ENCODE measurements around the gene PPP4R2.

The PPP4R2 gene

DNA sequence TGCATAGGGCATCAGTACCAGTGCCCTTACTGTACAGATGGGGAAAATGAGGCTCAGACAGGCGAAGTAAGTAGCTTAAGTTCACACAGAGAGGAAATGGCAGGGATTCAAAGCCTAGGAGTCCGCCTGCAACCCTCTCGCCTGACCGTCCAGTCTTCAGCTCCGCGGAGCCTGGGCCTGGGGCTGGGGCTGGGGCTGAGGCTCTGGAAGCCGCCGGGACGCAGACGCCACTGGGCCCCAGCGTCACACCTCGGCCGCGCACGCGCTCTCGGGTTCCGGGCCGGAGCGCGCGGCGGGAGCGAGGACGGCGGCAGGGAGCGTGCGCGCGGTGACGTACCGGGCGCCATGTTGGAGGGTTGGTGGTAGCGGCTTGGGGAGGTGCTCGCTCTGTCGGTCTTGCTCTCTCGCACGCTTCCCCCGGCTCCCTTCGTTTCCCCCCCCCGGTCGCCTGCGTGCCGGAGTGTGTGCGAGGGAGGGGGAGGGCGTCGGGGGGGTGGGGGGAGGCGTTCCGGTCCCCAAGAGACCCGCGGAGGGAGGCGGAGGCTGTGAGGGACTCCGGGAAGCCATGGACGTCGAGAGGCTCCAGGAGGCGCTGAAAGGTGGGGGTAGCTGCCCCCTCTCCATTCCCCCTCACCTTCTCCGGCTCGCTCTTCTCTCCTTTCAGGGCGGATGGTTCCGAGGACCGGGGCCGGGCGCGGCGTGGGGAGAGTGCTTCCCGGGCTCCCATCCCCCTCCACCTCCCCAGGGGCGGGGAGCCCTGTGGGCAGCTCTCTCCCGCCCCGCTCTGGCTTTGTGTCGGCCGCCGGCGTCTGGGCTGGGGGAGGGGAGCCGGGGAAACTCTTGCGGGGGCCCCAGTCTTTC is at the start of gene PPP4R2:
TSS of gene PPP4R2 (plus strand) at position 339 of the 861 bp plus-strand sequence. CDS start at position 566, 227 bp downstream.
- peak; percentile 87 for DNase-seq (ENCODE audit: low read depth)

- DNase-seq (ENCODE audit: low read depth) = no peak
These were observed 48.7 kb upstream of the PPP4R2 start for GRCh38 chr3:72947715-72948490.

- DNase-seq (ENCODE audit: low read depth) = no peak
These were observed 47.6 kb upstream of the PPP4R2 start for GRCh38 chr3:72949016-72949415.

DNA sequence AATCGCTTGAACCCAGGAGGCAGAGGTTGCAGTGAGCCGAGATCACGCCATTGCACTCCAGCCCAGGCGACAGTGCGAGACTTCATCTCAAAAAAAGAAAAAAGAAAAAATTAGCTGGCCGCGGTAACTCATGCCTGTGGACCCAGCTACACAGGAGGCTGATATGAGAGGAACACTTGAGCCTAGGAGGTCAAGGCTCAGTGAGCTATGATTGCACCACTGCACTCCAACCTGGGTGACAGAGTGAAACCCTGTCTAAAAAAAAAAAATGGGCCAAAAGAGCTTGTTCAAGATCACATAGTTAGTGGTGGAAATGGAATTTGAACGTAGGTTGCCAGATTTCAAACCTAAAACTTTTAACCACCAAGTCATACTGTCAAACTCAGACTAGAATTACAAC is 46.2 kb upstream of the PPP4R2 start:
- no peak for DNase-seq (ENCODE audit: low read depth)

DNA sequence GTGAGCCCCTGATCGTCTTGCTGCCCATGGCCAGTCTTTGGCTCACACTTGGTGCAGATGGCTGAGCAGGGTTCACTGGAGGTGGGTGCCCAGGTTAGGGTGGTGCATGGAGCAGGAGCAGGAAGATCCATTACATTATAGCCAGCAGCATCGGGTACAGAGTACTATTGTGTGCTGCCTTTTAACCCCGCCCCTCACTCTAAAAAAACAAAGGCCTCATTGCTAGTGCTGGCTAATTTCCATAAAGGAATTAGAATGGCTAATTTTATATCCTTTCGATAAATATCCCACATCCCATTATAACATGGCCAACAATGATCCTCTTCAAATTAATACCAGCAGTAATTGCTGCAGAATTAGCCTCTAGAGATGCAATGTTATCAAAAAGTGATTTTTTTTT is 45.8 kb upstream of the PPP4R2 start:
- no peak for DNase-seq (ENCODE audit: low read depth)

DNA sequence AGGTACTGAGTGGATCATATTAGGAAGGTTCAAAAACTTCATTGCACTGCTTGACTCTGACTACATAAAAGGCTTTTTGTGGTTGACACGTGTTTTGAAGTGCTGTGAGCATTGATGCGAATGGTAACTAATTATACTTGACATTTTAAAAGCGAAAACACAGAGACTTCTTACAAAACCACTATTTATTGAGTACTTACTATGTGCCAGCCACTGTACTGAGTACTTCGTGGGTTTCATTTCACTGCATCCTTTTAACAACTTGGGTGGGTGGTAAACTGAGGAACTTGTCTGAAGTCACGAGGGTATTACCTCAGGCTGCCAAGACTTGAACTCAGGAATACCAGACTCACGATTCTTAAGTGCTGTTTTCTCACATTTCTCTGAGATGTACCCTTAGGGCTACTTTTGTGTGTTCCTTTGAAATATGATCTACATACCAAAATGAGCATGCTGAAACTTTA is 45.3 kb upstream of the PPP4R2 start:
- DNase-seq (ENCODE audit: low read depth) = no peak

DNA sequence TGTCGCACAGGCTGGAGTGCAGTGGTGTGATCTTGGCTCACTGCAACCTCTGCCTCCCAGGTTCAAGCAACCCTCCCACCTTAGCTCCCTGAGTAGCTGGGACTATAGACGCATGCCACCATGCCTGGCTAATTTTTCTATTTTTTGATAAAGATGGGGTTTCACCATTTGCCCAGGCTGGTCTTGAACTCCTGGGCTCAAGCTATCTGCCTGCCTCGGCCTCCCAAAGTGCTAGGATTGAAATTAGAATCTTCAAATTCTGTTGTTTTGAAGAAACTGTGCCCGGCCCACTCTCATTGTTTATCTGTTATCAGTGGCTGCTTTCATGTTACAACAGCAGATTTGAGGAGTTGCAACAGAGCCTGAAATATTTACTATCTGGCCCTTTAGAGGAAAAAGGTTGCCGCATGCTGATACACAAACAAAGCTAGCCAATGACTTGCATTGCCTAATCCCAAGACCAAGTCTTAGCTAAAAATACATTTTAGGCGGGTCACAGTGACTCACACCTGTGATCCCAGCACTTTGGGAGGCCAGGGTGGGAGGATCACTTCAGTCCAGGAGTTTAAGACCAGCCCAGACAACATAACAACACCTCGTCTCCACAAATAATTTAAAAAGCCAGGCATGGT is 43.2 kb upstream of the PPP4R2 start:
- no peak for DNase-seq (ENCODE audit: low read depth)

DNA sequence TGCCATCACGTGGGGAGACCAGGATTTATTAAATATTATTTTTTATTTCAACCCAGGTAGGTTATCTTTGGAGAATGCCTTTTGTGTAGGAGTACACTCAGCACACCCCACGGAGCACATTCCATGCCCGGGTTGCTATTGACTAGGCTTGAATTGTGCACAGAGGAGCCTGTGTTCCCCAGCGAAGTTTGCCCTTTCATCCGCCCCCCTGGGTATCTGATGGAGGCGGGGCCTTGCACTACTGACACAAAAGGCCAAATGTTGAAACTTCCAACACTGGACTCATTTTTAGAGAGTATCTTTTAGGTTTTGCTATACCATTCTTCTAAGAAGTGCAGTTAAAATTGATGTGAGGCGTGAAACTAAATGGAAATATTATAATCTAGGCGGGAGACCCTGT is 39.3 kb upstream of the PPP4R2 start:
- DNase-seq (ENCODE audit: low read depth) = no peak

GRCh38 chr3:72959336-72959735 is 37.3 kb upstream of the PPP4R2 start:
- DNase-seq (ENCODE audit: low read depth) = no peak

DNA sequence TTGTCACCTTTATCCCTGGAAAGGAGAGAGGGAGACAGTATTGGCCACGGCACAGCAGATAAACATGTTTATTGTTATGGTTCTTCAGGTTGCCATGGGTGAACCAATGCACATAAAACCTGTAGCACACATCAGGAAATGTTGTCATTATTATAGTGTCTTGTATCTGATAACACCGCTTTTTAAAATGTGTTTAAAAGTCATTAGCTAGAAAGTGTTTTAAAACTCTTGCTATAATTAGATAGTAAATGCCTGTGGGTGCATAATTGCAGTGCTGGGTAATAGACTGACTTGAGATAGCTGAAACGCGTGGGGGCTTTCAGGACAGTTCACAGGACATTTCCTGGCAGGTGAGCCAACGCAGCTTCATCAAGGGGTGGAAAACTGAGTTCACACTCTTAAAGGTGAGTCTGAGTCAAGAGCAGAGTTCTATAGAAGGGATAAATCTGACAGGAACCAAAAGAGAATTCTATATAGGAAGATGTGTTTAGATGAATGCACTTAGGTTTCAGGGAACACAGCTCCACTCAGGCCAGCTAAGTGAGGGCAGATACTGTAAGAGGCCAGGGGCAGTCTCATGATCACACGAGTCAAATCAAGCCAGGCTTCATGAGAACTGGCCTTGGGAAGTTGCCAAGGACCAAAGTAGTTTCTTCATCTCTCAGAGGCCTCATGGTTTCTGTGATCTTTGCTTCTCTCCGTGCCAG is 35.6 kb upstream of the PPP4R2 start:
- no peak for DNase-seq (ENCODE audit: low read depth)

DNA sequence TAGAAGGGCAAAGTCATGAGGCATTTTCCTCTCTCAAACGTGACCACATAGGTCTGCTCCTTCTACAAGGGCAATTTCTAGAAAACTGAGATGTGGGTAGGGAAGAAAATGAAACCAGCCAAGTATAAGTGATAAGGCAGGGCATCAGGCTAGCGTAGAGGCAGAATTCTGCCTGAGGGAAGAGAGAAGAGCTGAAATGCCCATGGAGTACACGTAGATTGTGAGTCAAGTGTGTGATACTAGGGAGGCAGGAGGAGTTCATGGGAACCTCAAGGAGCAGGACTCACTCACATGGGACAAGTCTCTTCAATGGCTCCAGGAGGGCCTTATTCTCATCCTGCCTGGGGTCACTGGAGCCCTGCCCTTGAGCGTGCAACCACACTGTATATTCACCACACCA is 34.9 kb upstream of the PPP4R2 start:
- DNase-seq (ENCODE audit: low read depth) = no peak

DNA sequence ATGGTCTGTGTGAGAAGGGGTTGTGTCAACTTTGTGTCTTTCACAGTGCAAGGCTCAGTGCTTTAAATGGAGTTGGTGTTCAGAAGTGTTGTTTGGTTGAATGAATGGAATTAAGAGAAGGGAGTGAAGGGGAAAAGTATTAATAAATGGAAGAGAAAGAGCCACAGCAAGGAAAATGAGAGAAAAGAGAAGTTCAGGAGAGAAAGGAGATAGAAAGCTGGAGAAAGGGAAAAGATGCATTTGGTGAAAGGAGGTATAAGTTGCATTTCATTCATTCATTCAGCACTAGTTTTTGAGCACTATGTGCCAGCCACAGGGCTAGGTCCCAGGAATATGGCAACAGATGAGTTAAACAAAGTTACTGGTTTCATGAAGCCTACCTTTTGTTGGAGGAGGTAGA is 34.3 kb upstream of the PPP4R2 start:
- DNase-seq (ENCODE audit: low read depth) = no peak

GRCh38 chr3:72964633-72965032 is 32.0 kb upstream of the PPP4R2 start:
- DNase-seq (ENCODE audit: low read depth) = no peak

GRCh38 chr3:72968266-72968664 is 28.3 kb upstream of the PPP4R2 start:
- no peak for DNase-seq (ENCODE audit: low read depth)

DNA sequence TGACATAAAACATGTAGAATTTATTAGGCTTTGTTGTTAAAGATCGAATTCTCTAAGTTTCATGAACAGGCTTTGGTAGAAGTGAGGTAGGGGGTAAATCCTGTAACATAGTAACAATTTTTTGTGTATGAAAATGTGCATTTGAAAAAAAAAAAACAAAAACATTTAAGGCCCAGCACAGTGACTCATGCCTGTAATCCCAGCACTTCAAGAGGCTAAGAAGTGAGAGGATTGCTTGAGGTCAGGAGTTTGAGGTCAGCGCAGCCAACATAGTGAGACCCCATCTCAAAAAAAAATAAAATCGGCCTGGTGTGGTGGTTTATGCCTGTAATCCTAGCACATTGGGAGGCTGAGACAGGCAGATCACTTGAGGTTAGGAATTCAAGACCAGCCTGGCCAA is 26.8 kb upstream of the PPP4R2 start:
- DNase-seq (ENCODE audit: low read depth) = no peak

GRCh38 chr3:72970942-72971341 is 25.7 kb upstream of the PPP4R2 start:
- DNase-seq (ENCODE audit: low read depth) = no peak

DNA sequence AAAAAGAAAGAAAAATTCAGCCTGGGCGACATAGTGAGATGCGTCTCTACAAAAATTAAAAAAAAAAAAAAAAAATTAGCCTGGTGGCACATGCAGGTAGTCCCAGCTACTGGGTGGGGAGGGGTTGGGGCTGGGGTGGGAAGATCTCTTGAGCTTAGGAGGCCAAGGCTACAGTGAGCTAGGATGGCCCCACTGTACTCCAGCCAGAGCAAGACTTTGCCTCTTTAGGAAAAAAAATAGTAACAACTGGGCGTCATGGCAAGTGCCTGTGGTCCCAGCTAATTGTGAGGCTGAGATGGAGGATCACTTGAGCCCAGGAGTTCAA is 23.9 kb upstream of the PPP4R2 start:
- DNase-seq (ENCODE audit: low read depth) = no peak

- DNase-seq (ENCODE audit: low read depth) = no peak
These were observed 23.4 kb upstream of the PPP4R2 start for GRCh38 chr3:72973031-72973723.

- DNase-seq (ENCODE audit: low read depth) = no peak
These were observed 22.8 kb upstream of the PPP4R2 start for GRCh38 chr3:72973786-72974185.

DNA sequence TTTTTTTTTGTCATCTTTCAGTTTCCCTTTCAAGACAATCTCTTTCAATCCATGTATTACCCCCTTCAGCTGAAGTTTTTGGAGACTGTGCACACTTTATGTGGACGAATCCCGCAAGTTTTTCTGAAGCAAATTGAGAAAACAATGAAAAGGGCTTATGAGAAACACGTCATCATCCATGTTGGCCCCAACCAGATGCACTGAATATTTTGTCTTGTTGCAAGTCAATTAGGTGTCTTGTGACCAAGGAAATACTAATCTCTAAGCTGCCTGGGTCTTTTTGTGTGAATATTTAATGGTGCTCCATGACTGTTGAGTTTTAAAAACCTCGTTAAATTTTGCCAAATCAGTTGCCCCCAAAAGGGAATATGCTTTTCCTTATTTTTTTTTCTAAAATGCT is 21.7 kb upstream of the PPP4R2 start:
- DNase-seq (ENCODE audit: low read depth) = no peak

DNA sequence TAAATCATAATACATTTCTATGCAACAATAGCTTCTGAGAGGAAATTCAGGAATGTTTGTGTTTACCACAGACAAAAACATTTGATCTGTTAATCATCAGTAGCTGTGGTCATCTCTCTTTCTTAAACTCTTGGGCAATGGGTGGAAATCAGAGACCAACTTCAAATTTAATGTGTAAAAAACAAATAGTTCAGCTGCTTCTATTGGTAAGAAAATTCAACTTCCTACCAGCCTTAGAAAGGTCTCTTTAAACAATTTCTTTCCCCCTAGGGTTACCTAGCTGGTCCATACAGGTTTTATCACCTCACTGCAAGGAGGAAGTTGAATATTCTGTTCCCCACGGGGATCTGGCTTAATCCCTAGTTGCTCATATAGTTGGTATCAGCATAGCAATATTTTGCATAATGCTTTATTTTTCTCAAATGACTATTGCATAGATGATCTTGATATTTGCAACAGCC is 20.3 kb upstream of the PPP4R2 start:
- DNase-seq (ENCODE audit: low read depth) = no peak
